Articular chondrocyte of knee joint (primary cell): ENCODE data around the gene MOK. TPM values are rescaled to one million over a fixed set of nuclear protein-coding genes. Genes with fewer than 3 reads are reported as not detected.

Experiments used
- total RNA-seq: library from RNA; depleted of rRNA; stranded (reverse); fragments of >200 nt; gene quantifications from 2 replicates; pipeline ENCODE4 v1.2.3, GENCODE V29; 2012

The MOK gene, protein sequence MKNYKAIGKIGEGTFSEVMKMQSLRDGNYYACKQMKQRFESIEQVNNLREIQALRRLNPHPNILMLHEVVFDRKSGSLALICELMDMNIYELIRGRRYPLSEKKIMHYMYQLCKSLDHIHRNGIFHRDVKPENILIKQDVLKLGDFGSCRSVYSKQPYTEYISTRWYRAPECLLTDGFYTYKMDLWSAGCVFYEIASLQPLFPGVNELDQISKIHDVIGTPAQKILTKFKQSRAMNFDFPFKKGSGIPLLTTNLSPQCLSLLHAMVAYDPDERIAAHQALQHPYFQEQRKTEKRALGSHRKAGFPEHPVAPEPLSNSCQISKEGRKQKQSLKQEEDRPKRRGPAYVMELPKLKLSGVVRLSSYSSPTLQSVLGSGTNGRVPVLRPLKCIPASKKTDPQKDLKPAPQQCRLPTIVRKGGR
- total RNA-seq: 21.9 and 22.3 TPM in 2 replicates

DNA sequence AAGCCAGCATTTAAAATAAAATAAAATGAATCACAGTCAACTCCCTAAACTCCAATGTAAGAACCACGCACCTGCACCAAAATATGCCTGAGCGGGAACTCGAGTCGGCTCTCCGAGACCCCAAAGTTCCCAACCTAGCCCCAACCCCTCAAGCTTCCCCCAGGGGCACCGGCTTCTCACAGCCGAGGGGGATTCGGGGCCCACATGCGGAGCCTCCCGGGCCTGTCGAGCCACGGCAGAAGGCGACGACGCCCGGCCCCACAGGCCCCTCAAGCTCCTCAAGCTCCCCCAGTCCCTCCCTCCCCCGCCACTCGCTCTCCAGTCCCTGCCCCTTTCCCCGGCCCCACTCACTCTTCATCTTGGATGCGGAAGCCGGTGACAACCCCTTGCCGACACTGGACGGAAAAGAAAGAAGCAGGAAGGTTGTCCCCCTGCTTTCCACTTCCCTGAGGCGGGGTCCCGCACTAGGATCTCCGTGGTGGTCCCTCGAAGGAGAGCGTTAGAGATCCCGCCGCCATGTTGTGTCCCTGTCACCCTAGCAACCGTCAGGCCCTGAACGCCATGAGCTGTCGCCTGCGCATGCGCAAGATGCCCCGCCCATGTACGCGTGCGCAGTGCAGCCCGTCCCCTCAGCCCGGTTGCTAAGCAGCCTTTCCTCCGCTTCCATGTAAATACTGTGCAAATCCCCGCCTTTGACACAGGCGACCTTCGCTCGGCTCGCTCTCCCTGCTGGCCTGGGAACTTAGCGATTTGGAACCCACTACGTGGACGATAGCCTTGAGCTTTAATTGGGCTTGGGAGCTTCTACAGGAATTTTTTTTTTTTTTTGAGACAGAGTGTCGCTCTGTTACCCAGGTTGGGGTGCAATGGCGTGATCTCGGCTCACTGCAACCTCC is at the start of gene MOK:
Gene MOK (minus strand): TSS at position 554 of the 896 bp plus-strand sequence. CDS start 196 bp downstream, at position 358.

DNA sequence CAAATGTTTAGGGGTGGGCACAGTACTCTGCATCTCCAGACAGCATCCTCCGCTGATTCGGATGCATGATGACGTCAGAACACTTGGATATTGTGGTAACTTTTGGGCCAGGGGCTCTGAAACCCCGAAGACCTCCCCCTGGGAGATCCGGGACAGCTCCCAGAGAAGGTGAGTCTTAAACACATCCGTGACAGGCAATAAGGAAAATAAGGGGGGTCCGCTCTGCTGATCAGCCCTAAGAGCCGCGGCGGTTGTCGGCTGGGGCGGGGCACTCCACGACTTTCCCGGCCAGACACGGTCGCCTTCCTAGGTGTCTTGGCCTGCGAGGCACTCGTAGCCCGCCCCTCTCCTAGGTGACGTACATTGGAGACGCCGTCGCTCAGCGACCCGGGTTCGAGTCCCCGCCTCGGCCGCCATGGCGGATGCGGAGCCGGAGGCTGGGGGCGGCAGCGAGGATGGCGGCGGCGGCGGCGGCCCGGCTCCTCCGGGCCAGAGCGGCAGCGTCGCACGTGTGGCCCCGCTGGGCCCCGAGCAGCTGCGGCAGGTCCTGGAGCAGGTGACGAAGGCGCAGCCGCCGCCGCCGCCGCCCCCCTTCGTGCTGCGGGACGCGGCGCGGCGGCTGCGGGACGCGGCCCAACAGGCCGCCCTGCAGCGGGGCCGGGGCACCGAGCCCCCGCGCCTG is 14.5 kb upstream of the MOK start, which contains the start of gene ZNF839:
Gene ZNF839 (plus strand): TSS at position 396 of the 682 bp plus-strand sequence. CDS start 20 bp downstream, at position 416.

Other genes with a start within 250 kb of the MOK start
- 248 and 359 TPM in 2 replicates for gene HSP90AA1, start 218.1 kb downstream of the MOK start, total RNA-seq
- 15.4 and 16.0 TPM in 2 replicates for gene WDR20, start 165.3 kb downstream of the MOK start, total RNA-seq
- gene ZNF839, start 14.6 kb upstream of the MOK start, total RNA-seq: 8.9 and 9.3 TPM in 2 replicates
- gene CINP, start 57.7 kb upstream of the MOK start, total RNA-seq: 44.8 and 55.1 TPM in 2 replicates
- gene TECPR2, start 57.8 kb upstream of the MOK start, total RNA-seq: 14.6 and 15.6 TPM in 2 replicates
- 7.4 and 11.9 TPM in 2 replicates for gene ANKRD9, start 204.6 kb upstream of the MOK start, total RNA-seq